ENCODE data around the gene CRYZL1. TPM values are rescaled to one million over a fixed set of nuclear protein-coding genes. Genes with fewer than 3 reads are reported as not detected.

The CRYZL1 gene
- polyA plus RNA-seq (2011; rRNA removed) (43.9 and 58.4 TPM in 2 replicates), polyA minus RNA-seq (2011; rRNA and poly(A)+ RNA removed) (23.8 and 40.5 TPM in 2 replicates)

- ChIA-PET POLR2A (interaction anchor here (0.5 kb wide), 1 partner anchor 270 kb away, joined by 15 read pairs; no protein-coding TSS in a partner anchor), CTCF (no interaction called here)
Observed at GRCh38 chr21:33641352-33642026, at the start of gene CRYZL1. Gene CRYZL1 (minus strand): TSS chr21:33641741. CDS start chr21:33631551, 10,190 bp downstream.

GRCh38 chr21:33690874-33691273, 49.3 kb upstream of the CRYZL1 start:
- no peak for TF ChIP-seq CTCF (IDR thresholded peaks at IDR 0.05; ENCODE audit: low read depth, low read length)
- CTCF ChIA-PET: interaction anchor here (0.8 to 1.1 kb wide), 2 partner anchors 10 to 85 kb away, joined by 3 read pairs; no protein-coding TSS in a partner anchor

More at GRCh38 chr21:33641352-33642026, at the start of gene CRYZL1:
- DNase-seq (ENCODE audit: low read depth, low spot score): peak; percentile 98
- Histone ChIP-seq H3K27ac (ENCODE audit: low read depth, low read length) (peak within 1 kb of the TSS; percentile 75), H3K27me3 (ENCODE audit: control insufficient read depth, insufficient read depth, low read length) (no peaks in the 10 kb centered on the region), H3K4me3 (ENCODE audit: low read depth, low read length) (peak within 1 kb of the TSS; percentile 93), H3K9me3 (ENCODE audit: control insufficient read depth, insufficient read depth, low read length) (no peaks in the 10 kb centered on the region; the same call in 1 of the 2 replicates)
- no peak for TF ChIP-seq CTCF (IDR thresholded peaks at IDR 0.05; ENCODE audit: low read depth, low read length)

GRCh38 chr21:33688353-33688752, 46.8 kb upstream of the CRYZL1 start:
- H3K27ac ChIP-seq (ENCODE audit: low read depth, low read length): no peak overlapping the region
- no peak overlapping the region for H3K4me3 ChIP-seq (ENCODE audit: low read depth, low read length)
- no peaks in the 10 kb centered on the region for H3K27me3 ChIP-seq (ENCODE audit: control insufficient read depth, insufficient read depth, low read length)
- POLR2A ChIA-PET: no interaction called here
- no peak for DNase-seq (ENCODE audit: low read depth, low spot score)
- CTCF ChIA-PET: interaction anchor here (0.6 kb wide), 1 partner anchor 82 kb away, joined by 3 read pairs; no protein-coding TSS in a partner anchor
- TF ChIP-seq CTCF (IDR thresholded peaks at IDR 0.05; ENCODE audit: low read depth, low read length): no peak
- H3K9me3 ChIP-seq (ENCODE audit: control insufficient read depth, insufficient read depth, low read length): no peaks in the 10 kb centered on the region

More at GRCh38 chr21:33690874-33691273, 49.3 kb upstream of the CRYZL1 start:
- H3K27me3 ChIP-seq (ENCODE audit: control insufficient read depth, insufficient read depth, low read length): no peaks in the 10 kb centered on the region
- no peaks in the 10 kb centered on the region for H3K9me3 ChIP-seq (ENCODE audit: control insufficient read depth, insufficient read depth, low read length)
- POLR2A ChIA-PET: no interaction called here
- H3K27ac ChIP-seq (ENCODE audit: low read depth, low read length): no peak overlapping the region
- H3K4me3 ChIP-seq (ENCODE audit: low read depth, low read length): no peak overlapping the region
- no peak for DNase-seq (ENCODE audit: low read depth, low spot score)

GRCh38 chr21:33687634-33688033, 46.1 kb upstream of the CRYZL1 start:
- Histone ChIP-seq H3K27ac (ENCODE audit: low read depth, low read length) (no peak overlapping the region), H3K4me3 (ENCODE audit: low read depth, low read length) (no peak overlapping the region), H3K9me3 (ENCODE audit: control insufficient read depth, insufficient read depth, low read length) (no peaks in the 10 kb centered on the region), H3K27me3 (ENCODE audit: control insufficient read depth, insufficient read depth, low read length) (no peaks in the 10 kb centered on the region)
- POLR2A ChIA-PET: no interaction called here
- no peak for TF ChIP-seq CTCF (IDR thresholded peaks at IDR 0.05; ENCODE audit: low read depth, low read length)
- CTCF ChIA-PET: interaction anchor here (0.6 kb wide), 1 partner anchor 83 kb away, joined by 3 read pairs; no protein-coding TSS in a partner anchor
- DNase-seq (ENCODE audit: low read depth, low spot score): no peak

- H3K9me3 ChIP-seq (ENCODE audit: control insufficient read depth, insufficient read depth, low read length): no peaks in the 10 kb centered on the region
Observed at GRCh38 chr21:33686386-33686785, 44.8 kb upstream of the CRYZL1 start.

More at GRCh38 chr21:33686386-33686785, 44.8 kb upstream of the CRYZL1 start:
- Histone ChIP-seq H3K4me3 (ENCODE audit: low read depth, low read length) (no peak overlapping the region), H3K27me3 (ENCODE audit: control insufficient read depth, insufficient read depth, low read length) (no peaks in the 10 kb centered on the region), H3K27ac (ENCODE audit: low read depth, low read length) (no peak overlapping the region)
- no peak for TF ChIP-seq CTCF (IDR thresholded peaks at IDR 0.05; ENCODE audit: low read depth, low read length)
- DNase-seq (ENCODE audit: low read depth, low spot score): no peak
- POLR2A ChIA-PET: interaction anchor here (0.7 to 1.2 kb wide), 2 partner anchors 31 to 104 kb away, joined by 4 to 13 read pairs; no protein-coding TSS in a partner anchor
- CTCF ChIA-PET: interaction anchor here (0.6 kb wide), 1 partner anchor 277 kb away, joined by 3 read pairs; no protein-coding TSS in a partner anchor

Data from AG04450 (cell line).